Stimulated activated CD8-positive, alpha-beta memory T cell treated with anti-CD3 and anti-CD28 coated beads, Interleukin-4, amount 100 ng/mL, for 4 hours (primary cell): ENCODE results near the gene LILRB2.
A peak's percentile ranks its signal among the peaks of the same experiment; 100 is the strongest.
"Not testable (repeated sequence)": the region's sequence is repeated elsewhere in the genome, so short reads cannot be mapped to it uniquely, and the experiment has no call there.

Experiments
- DNase-seq, 2 donors: peaks; one replicate each; pipeline ENCODE4 v3.0.0-alpha.2; 2020; ENCODE audit warnings: low read depth in 2 of 2, low spot score in 1 of 2

The LILRB2 gene

DNA sequence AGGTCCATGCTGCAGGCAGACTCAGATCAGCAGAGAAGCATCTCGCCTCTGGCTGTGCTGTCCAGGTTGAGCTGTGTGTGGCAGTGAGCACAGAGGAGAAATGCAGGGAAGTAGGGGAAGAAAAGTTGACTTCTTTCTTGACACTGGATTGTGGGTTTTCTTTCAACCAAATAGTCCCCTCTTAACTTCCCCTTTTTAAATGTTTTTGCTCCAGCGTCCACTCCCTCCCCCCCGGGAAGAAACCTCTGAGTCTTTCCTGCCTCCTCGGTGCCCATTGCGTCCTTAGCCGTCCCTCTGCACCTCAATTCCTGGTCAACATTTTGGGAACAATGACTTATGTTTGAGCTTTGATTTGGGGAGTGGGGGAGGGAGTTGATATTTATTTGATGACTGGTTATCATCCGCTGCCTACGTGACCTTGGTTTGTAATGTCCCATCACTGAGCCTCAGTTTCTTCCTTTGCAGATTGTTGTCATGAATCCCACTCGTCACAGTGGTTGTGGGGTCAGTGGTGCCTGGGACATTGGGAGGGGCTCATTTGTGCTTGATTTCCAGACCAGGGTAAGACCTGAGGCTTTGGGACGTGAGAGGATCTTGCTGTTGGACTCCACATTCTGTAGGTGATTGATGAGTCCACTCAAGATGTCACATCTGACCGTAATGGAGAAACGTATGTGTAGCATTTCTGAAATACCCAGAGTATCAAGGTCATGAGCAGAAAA is at the start of gene LILRB2:
LILRB2 (minus strand) TSS at position 104 of the 722 bp plus-strand sequence. CDS start 614 bp downstream, outside the sequence.
- DNase-seq: no peak

DNA sequence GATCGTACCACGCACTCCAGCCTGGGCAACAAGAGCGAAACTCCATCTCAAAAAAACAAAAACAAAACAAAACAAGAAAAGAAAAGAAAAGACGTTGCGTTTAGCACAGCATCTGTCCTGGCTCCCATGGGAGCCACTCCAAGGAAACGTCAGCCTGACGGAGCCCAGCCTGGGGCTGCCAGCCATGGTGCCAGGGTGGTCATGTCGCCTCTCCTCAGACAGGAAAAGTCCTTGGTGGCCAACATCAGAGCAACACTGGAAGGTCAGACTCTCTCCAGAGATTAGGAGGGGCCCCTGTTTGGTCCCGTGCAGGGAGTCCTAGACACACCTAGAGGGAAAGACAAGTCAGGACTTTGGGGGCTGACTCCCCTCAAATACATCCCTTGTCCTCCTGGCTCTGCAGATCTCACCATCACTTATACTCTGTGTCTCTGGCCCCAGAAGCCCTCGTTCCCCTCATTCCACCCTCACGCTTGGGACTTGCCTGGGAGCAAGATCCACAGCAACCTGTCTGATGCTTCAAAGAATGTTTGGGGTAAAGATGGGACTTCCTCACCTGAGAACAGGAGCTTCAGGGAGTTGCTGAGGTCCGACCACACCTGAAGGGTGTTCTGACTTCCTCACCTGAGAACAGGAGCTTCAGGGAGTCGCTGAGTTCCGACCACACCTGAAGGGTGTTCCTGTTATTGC is 48.7 kb upstream of the LILRB2 start:
- no peak for DNase-seq

DNA sequence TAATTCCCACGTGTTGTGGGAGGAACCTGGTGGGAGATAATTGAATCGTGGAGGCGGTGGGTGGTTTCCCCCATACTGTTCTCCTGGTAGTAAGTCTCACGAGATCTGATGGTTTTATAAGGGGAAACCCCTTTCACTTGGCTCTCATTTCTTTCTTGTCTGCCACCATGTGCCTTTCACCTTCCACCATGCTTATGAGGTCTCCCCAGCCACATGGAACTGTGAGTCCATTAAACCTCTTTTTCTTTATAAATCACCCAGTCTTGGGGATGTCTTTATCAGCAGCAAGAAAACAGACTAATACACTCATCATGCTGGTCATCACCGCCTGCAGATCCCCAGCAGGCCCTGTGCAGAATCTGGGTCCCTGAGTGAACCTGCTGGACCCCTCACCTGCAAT is 47.9 kb upstream of the LILRB2 start:
- not testable (repeated sequence) for DNase-seq

DNA sequence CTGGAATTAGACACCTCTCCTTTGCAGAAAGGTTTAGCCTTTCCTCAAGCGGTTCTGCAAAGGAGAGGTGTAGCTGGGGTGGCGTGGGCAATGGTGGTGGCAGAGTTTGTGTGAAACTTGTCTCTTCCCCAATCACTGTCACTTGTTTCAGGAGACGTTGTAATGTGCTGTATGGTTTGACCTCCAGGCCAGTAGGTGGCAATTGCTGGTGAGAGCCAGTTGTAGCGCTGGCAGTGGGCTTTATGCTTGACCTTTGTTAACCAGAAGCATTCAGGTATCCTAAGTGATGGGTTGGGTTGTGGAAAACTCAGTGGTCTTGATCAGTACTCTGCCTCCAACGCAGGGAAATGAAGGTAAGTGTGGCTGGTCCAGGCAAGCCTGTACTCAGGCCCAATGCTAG is 44.7 kb upstream of the LILRB2 start:
- no peak for DNase-seq

DNA sequence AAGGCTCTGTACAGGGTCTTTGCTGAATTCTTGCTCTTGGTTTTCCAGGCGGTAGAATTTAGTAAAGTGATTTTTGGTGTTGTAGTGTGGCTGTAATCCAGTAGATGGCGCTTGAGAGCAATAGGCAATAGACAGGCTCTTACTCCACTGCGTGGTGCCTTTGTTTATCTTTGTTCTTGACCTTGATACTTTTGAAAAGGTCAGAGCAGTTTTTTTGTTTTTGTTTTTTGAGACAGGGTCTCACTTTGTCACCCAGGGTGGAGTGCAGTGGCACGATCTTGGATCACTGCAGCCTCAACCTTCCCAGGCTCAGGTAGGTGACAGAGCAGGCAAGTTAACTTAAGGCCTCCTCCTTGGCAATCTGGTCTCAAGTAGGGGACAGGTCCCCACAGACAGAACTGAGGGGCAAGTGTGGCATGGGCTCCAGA is 44.3 kb upstream of the LILRB2 start:
- DNase-seq: peak in 1 of 2 donors; percentile 35

DNA sequence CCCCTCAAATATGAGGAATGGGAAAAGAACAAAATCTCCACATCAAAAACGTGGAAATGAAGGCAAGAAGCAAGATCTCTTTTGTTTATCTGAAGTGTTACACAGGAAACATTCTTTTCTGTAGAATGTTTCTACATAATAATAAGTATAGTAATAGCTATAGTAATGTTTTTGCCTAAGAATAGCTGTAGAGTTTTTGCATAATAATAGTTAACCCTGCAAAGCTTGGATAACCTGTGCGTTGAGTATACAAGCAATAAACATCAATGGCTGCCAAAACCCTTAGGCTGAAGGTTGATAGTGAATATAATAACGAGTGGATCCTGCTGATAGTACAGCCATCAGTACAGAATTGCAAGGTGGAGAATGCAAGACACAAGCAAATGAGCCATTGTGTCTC is 43.2 kb upstream of the LILRB2 start:
- no peak for DNase-seq

DNA sequence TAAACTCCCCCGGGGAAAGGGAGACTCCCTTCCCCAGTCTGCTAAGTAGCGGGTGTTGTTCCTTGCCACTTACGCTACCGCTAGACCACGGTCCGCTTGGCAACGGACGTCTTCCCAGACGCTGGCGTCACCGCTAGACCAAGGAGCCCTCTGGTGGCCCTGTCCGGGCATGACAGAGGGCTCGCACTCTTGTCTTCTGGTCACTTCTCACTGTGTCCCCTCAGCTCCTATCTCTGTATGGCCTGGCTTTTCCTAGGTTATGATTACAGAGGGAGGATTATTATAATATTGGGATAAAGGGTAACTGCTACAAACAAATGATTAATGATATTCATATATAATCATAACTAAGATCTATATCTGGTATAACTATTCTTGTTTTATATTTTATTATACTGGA is 42.0 kb upstream of the LILRB2 start:
- DNase-seq: not testable (repeated sequence)

DNA sequence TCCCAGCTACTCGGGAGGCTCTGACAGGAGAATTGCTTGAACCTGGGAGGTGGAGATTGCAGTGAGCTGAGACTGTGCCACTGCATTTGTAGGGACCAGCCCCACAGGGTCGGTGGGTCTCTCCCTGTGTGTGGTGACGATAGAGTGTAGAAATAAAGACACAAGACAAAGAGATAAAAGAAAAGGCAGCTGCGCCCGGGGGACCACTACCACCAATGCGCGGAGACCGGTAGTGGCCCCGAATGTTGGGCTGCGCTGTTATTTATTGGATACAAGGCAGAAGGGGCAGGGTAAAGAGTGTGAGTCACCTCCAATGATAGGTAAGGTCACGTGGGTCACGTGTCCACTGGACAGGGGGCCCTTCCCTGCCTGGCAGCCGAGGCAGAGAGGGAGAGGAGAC is 41.4 kb upstream of the LILRB2 start:
- not testable (repeated sequence) for DNase-seq

DNA sequence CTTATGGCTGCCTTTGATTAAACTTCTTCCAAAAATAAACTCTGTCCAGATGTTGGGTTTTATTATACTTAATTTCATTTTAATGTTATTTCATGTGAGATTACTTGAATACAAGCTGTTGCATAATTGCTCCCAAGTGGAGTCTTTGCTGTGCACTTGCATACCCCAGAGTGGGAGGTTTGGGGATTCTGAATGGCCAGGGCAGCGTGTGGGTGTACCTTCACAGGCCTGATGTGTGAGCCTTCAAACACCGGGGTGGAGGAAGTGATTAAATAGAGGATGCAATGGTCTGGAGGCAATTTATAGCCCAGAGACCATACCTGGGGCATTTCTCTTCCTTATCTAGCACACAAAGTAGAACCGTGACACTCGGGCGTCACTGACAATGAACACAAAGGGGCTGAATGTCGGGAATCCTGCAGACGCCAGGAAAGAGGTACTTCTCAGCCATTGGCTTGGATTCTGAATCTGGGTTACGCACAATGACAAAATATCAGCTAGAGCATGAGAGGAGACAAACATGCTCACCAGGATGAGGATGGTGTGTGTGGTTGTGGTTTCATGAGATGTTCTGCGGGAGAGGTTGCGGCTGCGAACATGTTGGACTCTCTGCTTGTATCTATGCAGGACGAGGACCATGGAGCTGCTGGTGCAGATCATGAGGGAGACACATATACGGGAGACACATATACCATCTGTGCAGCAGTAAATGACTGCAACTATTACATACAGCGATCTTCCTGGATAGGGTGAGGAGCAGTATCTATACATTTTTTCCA is 39.2 kb upstream of the LILRB2 start:
- no peak for DNase-seq

DNA sequence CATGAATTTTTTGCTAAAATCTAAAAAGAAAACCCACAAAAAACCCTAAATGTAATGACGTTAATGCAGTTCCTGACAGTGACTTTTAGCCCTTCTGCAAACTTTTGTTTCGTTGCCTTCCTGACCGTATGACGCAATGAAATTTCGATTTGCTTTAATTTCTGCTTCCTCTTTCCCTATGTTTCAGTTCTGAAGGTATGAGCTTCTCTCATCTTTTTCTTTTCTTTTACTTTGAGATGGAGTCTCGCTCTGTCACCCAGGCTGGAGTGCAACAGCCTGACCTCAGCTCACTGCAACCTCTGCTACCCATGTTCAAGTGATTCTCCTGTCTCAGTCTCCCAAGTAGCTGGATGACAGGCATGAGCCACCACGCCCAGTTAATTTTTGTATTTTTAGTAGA is 38.1 kb upstream of the LILRB2 start:
- no peak for DNase-seq

DNA sequence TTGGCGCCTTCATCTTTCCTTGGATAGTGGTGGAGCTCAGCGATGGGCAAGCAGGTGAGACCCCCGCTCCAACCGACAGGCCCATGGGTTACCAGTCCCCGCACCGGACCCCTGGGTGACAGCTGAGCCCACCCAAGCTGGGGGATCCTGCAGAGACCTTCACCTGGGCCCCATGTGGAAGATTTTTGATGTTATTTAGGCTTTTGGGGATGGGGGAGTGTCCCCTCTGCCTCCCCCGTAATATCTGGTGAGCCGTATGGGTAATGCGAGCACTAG is 37.0 kb upstream of the LILRB2 start:
- DNase-seq: no peak

DNA sequence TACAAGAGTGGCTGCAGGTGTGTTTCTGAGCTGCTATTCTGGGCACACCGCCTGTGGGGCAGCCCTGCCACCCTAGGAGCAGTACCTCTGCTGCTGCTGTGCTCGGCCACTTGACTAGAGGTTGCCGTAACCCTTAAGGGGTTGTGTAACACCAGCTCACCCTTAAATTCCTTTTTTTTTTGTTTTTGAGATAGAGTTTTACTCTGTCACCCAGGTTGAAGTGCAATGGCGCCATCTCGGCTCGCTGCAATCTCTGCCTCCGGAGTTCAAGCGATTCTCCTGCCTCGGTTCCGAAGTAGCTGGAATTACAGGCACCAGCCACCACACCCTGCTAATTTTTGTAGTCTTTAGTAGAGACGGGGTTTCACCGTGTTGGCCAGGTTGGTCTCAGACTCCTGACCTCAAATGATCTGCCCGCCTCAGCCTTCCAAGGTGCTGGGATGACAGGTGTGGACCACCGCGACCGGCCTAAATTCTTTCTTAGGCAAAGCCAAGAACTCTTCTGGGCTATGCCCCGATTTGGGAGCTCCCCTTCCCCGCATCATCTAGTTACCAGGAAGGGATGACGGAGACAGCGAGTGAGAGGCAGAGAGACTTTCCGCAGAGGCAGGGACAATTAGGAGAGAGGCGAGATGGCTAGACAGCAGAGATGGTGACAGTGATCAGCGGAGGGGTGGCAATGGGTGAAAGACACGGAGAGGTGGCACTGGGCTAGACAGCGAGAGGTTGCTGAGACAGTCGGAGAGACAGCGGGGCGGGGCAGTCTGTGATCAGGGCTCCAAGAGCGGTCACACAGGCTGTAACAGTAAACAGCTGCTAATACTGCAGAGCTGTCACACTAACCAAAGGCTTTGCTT is 36.4 kb upstream of the LILRB2 start:
- no peak for DNase-seq

DNA sequence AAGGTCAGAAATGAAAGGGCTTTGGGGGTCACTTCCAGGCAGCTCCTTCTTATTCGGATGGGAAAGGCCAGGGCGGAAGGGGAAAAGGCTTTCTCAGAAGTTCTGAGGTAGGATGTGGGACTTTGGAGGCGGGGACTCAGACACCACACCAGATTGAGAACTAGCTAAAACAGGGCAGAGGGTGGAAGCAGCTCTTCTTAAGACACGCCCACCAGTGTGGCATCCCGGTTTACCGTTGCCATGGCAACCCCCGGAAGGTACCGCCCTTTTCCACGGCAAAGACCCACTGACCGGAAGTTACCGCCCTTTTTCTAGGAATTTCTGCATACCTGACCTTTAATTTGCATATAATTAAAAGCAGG is 35.8 kb upstream of the LILRB2 start:
- DNase-seq: no peak

DNA sequence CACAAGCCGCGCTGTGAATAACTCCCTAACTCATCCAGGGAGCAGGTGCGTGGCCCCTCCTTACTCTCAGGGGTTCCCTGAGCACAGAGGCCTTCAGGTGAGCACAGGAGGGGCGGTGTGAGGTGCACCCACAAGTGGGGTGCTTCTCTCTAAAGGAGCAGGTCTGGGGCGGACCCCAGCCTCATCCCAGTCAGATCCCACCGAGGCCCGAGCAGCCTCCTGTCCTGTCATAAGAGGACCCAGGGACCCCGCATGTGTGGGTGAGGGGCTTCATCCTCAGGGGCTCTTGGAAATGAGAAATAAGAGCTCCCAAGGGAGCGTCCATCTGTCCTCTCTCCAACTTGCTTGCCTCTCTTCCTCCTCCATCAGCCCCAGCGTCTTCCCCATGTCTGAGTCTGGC is 35.0 kb upstream of the LILRB2 start:
- DNase-seq: no peak

DNA sequence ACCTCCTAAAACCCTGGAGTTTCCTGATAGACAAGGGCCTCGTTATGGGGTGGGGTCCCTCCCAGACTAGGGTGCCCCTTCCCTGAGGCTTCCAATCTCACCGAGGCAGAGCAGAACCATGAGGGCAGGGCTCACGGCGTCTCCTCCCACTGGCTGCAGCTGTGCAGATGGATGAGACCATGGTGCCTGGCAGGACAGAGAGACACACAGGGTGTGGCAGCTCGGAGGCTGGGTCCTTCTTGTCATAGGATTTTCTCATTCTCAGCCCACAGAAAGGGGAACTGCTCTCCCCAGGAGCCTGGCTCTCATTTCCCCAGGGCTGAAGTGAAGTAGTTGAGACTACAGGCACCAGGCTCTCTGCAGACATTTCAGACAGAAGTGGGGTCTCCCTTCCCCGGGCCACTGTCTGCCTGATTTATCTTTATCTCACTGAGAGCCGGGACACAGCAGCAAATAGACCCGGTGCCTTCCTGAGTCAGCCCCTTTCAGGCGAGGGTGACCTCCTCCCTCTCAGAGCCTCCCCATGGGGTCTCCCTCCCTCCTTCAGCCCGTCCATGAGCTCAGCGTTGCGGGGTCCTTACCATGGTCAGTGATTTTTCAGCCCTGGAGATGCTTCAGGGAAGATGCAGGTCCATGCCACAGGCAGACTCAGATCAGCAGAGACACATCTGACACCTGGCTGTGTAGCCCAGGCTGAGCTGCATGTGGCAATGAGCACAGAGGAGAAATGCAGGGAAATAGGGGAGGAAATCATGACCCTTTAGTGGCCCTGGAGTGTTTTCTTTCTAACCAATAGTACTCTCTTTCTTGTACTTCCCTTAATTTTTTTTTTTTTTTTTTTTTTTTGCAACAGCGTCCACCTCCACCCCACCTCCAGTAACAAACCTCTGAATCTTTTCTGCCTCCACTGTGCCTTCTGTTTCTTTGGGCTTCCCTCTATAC is 31.8 kb upstream of the LILRB2 start, which contains the start of gene LILRA5:
LILRA5 (minus strand) TSS at position 731 of the 942 bp plus-strand sequence; CDS start at position 584, 147 bp downstream.
- DNase-seq: no peak

DNA sequence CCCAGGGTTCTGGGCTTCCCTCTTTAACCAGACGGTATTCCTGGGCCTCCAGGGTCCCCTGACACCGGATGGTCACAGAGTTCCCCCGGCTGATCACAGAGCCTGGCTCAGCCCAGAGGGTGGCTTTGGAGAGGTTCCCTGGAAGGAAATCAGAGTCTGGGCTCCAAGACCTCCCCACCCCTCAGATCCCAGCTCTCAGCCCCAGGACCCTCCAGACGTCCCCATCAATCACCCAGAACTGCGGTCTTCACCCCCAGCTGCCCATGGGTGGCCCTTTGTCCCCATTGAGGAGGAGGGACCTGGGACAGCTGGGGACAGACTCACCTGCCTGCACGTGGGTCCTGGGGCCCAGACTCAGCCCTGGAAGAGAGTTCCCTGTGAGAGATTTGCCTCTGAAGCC is 31.1 kb upstream of the LILRB2 start:
- no peak for DNase-seq

DNA sequence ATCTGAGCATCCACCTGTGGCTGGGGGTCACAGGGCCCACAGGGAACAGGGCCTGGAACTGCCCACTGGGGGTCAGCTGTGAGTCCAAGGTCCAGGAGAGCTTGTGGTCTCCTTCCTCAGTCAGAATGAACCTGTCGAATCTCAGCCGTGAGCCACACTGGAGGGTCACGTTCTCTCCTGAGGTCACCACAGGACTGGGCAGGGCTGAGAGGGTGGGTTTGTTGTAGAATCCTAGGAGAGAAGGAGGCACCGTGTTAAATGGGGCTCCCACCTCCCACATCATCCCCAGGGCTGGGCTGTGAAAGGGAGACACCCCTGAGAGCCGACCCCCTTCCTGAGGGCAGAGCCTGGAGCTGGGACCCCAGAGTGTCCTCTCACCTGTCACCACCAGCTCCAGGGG is 30.6 kb upstream of the LILRB2 start:
- DNase-seq: no peak

DNA sequence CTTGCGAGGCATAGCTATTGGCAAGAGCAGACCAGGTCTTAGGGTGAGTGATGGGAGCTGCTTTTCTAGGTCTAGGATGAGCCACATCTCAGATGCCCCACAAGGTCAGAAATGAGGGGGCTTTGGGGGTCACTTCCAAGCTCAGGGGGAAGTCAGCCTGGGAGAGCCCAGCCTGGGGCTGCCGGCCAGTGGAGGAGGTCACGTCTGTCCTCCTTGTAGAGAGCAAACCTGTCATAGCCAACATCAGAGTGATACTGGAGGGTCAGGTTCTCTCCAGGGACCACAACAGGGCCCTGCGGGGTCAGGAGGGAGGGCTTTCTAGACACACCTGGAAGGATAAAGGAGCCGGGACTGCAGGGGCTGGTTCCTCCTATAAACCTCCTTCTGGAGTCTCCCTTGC is 29.6 kb upstream of the LILRB2 start:
- DNase-seq: no peak

DNA sequence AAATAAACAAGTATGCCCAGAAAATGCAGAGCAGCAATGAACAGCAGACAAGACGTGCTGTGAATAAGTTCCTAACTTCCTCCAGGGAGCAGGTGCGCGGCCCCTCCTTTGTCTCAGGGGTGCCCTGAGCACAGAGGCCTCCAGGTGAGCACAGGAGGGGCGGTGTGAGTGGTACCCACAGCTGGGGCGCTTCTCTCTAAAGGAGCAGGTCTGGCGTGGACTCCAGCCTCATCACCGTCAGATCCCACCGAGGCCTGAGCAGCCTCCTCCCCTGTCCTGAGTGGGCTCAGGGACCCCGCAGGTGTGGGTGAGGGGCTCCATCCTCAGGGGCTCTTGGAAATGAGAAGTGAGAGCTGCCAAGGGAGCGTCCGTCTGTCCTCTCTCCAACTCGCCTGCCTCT is 28.9 kb upstream of the LILRB2 start:
- no peak for DNase-seq

DNA sequence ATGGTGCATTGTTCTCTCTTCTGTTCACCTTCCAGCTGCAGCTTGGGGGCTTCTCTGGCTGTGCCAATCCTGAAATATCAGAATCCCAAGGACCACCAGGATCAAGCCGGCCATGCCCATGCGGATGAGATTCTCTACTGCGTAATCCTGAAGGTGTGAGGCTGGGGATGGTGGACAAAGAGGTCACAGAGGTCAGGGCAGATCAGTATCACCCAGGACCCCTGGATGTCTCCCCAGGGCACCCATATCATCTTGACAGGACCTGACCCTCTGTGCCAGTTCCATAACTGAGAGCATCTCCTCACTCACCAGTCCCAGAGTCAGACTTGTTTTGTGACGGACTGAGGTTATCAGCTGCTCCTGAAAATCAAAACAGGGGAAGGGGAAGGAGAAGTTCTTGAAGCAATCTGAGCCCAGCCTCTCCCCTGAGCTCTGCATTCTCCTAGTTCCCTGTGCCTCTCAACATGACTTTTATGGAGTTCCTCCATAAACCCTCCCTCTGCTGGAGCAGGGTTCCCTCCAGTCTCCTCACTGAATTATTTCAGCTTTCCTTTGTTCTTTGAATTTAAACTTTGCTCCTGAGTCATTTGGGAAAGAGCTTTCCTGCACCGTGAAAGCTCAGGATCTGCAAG is 26.6 kb upstream of the LILRB2 start:
- no peak for DNase-seq
